ENCODE data around the gene ENOX2.

ENOX2 gene

DNA sequence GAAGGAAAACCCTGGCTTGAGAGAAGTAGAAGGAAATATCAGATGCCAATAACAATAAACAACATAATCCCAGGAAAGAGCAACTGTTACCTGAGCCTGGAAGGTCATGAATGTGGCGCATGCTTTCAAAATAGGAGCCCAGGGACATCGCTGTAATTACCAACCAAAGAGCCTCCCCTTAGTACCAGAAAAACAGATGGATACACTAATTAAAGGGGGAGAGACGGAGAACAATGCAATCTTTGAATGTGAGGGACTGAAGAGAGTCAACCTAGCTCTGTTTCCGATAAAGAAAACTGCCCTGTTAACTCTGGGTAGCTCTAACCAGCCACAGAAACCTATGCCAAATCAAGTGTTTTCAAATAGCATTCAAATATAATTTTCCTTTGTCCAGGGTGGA lies 161.4 kb downstream of the ENOX2 start:
- no peak for DNase-seq (ENCODE audit: extremely low spot score)
- POLR2A ChIA-PET: no interaction called here
- TF ChIP-seq FOXK2 (IDR thresholded peaks at IDR 0.05) (no peak), HDGF (IDR thresholded peaks at IDR 0.05; ENCODE audit: borderline replicate concordance) (no peak), LEF1 (IDR thresholded peaks at IDR 0.05; ENCODE audit: borderline replicate concordance) (no peak), CTBP1 (IDR thresholded peaks at IDR 0.05; ENCODE audit: borderline replicate concordance) (no peak), ARNT (IDR thresholded peaks at IDR 0.05) (no peak), FOXA1 (IDR thresholded peaks at IDR 0.05) (no peak), SP1 (IDR thresholded peaks at IDR 0.05) (no peak), L3MBTL2 (conservative IDR thresholded peaks at IDR 0.05) (no peak), SUZ12 (IDR thresholded peaks at IDR 0.05) (no peak), NFRKB (IDR thresholded peaks at IDR 0.05) (no peak), BHLHE40 (IDR thresholded peaks at IDR 0.05; ENCODE audit: borderline replicate concordance) (no peak)
- CTCF ChIA-PET: no interaction called here

DNA sequence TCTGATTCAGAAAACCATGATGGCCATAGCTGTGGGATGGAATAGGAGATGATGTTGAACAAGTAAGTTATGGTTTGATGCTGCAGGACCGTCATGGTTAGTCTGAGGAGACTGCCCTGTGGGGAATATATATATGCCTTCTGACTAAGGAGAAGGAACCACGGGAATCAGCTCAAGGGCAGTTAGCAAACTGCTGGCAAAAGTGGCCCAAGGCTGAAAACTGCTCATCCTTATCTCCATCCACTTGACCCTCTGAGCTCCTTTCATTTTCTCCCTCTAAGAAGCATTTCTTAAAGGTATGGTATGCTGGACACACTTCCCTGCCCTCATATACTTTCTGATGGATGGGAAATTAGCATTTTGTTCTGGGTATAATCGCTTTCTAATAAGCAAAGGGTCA lies 161.9 kb downstream of the ENOX2 start:
- no peak for DNase-seq (ENCODE audit: extremely low spot score)
- ChIA-PET CTCF (no interaction called here), POLR2A (no interaction called here)
- TF ChIP-seq ELF4 (IDR thresholded peaks at IDR 0.05) (no peak), PKNOX1 (IDR thresholded peaks at IDR 0.05) (no peak), BHLHE40 (IDR thresholded peaks at IDR 0.05; ENCODE audit: borderline replicate concordance) (no peak), FOXK2 (IDR thresholded peaks at IDR 0.05) (no peak), L3MBTL2 (conservative IDR thresholded peaks at IDR 0.05) (no peak), SUZ12 (IDR thresholded peaks at IDR 0.05) (no peak)

- POLR2A ChIA-PET: no interaction called here
- TF ChIP-seq FOXM1 (IDR thresholded peaks at IDR 0.05; ENCODE audit: borderline replicate concordance) (no peak), ARNT (IDR thresholded peaks at IDR 0.05) (no peak), SUZ12 (IDR thresholded peaks at IDR 0.05) (no peak), NFRKB (IDR thresholded peaks at IDR 0.05) (no peak), CTBP1 (IDR thresholded peaks at IDR 0.05; ENCODE audit: borderline replicate concordance) (no peak), SP1 (IDR thresholded peaks at IDR 0.05) (no peak), LEF1 (IDR thresholded peaks at IDR 0.05; ENCODE audit: borderline replicate concordance) (no peak), TARDBP (IDR thresholded peaks at IDR 0.05) (no peak), BHLHE40 (IDR thresholded peaks at IDR 0.05; ENCODE audit: borderline replicate concordance) (no peak), FOXK2 (IDR thresholded peaks at IDR 0.05) (no peak), L3MBTL2 (conservative IDR thresholded peaks at IDR 0.05) (no peak), ELF4 (IDR thresholded peaks at IDR 0.05) (no peak), HDGF (IDR thresholded peaks at IDR 0.05; ENCODE audit: borderline replicate concordance) (no peak)
- DNase-seq (ENCODE audit: extremely low spot score): no peak
- CTCF ChIA-PET: no interaction called here
Observed at GRCh38 chrX:130738638-130739195, 164.3 kb downstream of the ENOX2 start.

DNA sequence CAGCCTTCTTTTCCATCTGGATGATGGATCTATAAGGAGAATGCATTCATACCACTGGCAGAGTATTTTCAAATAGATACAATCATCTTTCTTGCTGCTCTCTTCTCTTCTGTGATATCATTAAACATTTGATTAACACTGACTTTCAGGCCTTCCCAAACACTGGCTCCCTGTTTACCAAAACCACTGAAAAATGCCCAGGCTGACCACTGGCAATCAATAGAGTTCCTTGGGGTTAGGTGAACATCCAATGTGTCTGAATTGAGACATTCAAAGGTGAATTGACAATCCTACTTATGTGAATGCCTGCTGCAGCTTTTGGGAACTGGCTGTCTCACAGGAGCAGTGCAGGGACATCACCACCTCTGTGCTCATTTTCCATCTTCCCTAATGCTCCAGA lies 168.3 kb downstream of the ENOX2 start:
- TF ChIP-seq FOXK2 (IDR thresholded peaks at IDR 0.05) (no peak), HDGF (IDR thresholded peaks at IDR 0.05; ENCODE audit: borderline replicate concordance) (no peak), ZNF384 (IDR thresholded peaks at IDR 0.05) (no peak), TARDBP (IDR thresholded peaks at IDR 0.05) (no peak)
- ChIA-PET POLR2A (no interaction called here), CTCF (interaction anchor here (0.6 kb wide), 2 partner anchors 104 to 181 kb away, joined by 3 to 10 read pairs; no protein-coding TSS in a partner anchor)
- DNase-seq (ENCODE audit: extremely low spot score): no peak

GRCh38 chrX:130728208-130728607 lies 174.8 kb downstream of the ENOX2 start:
- TF ChIP-seq CTBP1 (IDR thresholded peaks at IDR 0.05; ENCODE audit: borderline replicate concordance) (no peak), L3MBTL2 (conservative IDR thresholded peaks at IDR 0.05) (no peak), ARNT (IDR thresholded peaks at IDR 0.05) (no peak), BHLHE40 (IDR thresholded peaks at IDR 0.05; ENCODE audit: borderline replicate concordance) (no peak), LEF1 (IDR thresholded peaks at IDR 0.05; ENCODE audit: borderline replicate concordance) (no peak), FOXK2 (IDR thresholded peaks at IDR 0.05) (no peak), NFRKB (IDR thresholded peaks at IDR 0.05) (no peak), FOXA1 (IDR thresholded peaks at IDR 0.05) (no peak), ELF4 (IDR thresholded peaks at IDR 0.05) (no peak), FOXM1 (IDR thresholded peaks at IDR 0.05; ENCODE audit: borderline replicate concordance) (no peak), TARDBP (IDR thresholded peaks at IDR 0.05) (no peak), PKNOX1 (IDR thresholded peaks at IDR 0.05) (no peak), SUZ12 (IDR thresholded peaks at IDR 0.05) (no peak), HDGF (IDR thresholded peaks at IDR 0.05; ENCODE audit: borderline replicate concordance) (no peak), ZNF384 (IDR thresholded peaks at IDR 0.05) (no peak), SP1 (IDR thresholded peaks at IDR 0.05) (no peak)
- ChIA-PET POLR2A (no interaction called here), CTCF (no interaction called here)
- DNase-seq (ENCODE audit: extremely low spot score): no peak

DNA sequence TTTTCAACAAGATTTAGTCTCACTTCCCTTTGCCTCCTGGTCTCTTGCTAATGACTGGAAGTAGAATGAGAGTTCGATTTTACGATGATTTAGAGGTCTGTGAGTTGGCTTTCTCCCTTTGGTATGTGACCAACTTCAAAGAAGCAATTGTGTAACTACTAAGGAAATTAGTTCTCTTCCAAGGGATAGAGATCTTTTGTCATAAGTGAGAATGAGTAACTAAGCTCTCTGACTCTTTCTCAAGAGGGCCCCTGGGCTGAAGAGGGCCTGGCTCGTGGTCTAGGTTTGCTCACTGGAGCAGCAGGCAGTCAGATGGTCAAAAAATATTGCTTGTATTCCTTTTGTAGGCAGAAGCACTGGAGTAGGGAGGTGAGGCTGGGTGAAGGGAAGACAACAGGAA lies 176.3 kb downstream of the ENOX2 start:
- CTCF ChIA-PET: no interaction called here
- POLR2A ChIA-PET: no interaction called here
- no peak for TF ChIP-seq CTBP1 (IDR thresholded peaks at IDR 0.05; ENCODE audit: borderline replicate concordance)
- no peak for TF ChIP-seq PKNOX1 (IDR thresholded peaks at IDR 0.05)
- no peak for TF ChIP-seq FOXK2 (IDR thresholded peaks at IDR 0.05)
- no peak for TF ChIP-seq HDGF (IDR thresholded peaks at IDR 0.05; ENCODE audit: borderline replicate concordance)
- no peak for TF ChIP-seq ELF4 (IDR thresholded peaks at IDR 0.05)
- no peak for TF ChIP-seq SUZ12 (IDR thresholded peaks at IDR 0.05)
- no peak for TF ChIP-seq TARDBP (IDR thresholded peaks at IDR 0.05)
- no peak for TF ChIP-seq LEF1 (IDR thresholded peaks at IDR 0.05; ENCODE audit: borderline replicate concordance)
- no peak for TF ChIP-seq ARNT (IDR thresholded peaks at IDR 0.05)
- no peak for TF ChIP-seq BHLHE40 (IDR thresholded peaks at IDR 0.05; ENCODE audit: borderline replicate concordance)
- no peak for TF ChIP-seq FOXA1 (IDR thresholded peaks at IDR 0.05)
- no peak for TF ChIP-seq ZNF384 (IDR thresholded peaks at IDR 0.05)
- TF ChIP-seq L3MBTL2 (conservative IDR thresholded peaks at IDR 0.05): no peak
- no peak for DNase-seq (ENCODE audit: extremely low spot score)

All from HEK293T (cell line).